Measurements from ENCODE around the gene C1QTNF6.

The C1QTNF6 gene

GRCh38 chr22:37190262-37190780 lies 2.3 kb upstream of the C1QTNF6 start:
- DNase-seq (ENCODE audit: low spot score): no peak

GRCh38 chr22:37188901-37189466 lies 937 bp upstream of the C1QTNF6 start:
- DNase-seq (ENCODE audit: low spot score): no peak

- DNase-seq (ENCODE audit: low spot score): no peak
Observed at GRCh38 chr22:37187552-37187890, 526 bp downstream of the C1QTNF6 start.

- DNase-seq (ENCODE audit: low spot score): no peak
Observed at GRCh38 chr22:37186997-37187522, 987 bp downstream of the C1QTNF6 start.

GRCh38 chr22:37186228-37186996 lies 1.6 kb downstream of the C1QTNF6 start:
- DNase-seq (ENCODE audit: low spot score): peak; percentile 33

- DNase-seq (ENCODE audit: low spot score): no peak
Observed at GRCh38 chr22:37185646-37186227, 2.3 kb downstream of the C1QTNF6 start.

- DNase-seq (ENCODE audit: low spot score): no peak
Observed at GRCh38 chr22:37184816-37185541, 3.1 kb downstream of the C1QTNF6 start.

GRCh38 chr22:37184380-37184755 lies 3.7 kb downstream of the C1QTNF6 start:
- DNase-seq (ENCODE audit: low spot score): no peak

GRCh38 chr22:37183432-37184379 lies 4.3 kb downstream of the C1QTNF6 start:
- no peak for DNase-seq (ENCODE audit: low spot score)

GRCh38 chr22:37182949-37183245 lies 5.2 kb downstream of the C1QTNF6 start:
- DNase-seq (ENCODE audit: low spot score): no peak

GRCh38 chr22:37182101-37182948 lies 5.7 kb downstream of the C1QTNF6 start:
- DNase-seq (ENCODE audit: low spot score): no peak

GRCh38 chr22:37181681-37182080 lies 6.4 kb downstream of the C1QTNF6 start:
- no peak for DNase-seq (ENCODE audit: low spot score)

- no peak for DNase-seq (ENCODE audit: low spot score)
Observed at GRCh38 chr22:37180531-37181231, 7.4 kb downstream of the C1QTNF6 start.

- DNase-seq (ENCODE audit: low spot score): no peak
Observed at GRCh38 chr22:37179622-37180420, 8.2 kb downstream of the C1QTNF6 start.

GRCh38 chr22:37179126-37179470 lies 8.9 kb downstream of the C1QTNF6 start:
- DNase-seq (ENCODE audit: low spot score): no peak

- DNase-seq (ENCODE audit: low spot score): no peak
Observed at GRCh38 chr22:37178350-37179125, 9.5 kb downstream of the C1QTNF6 start.

GRCh38 chr22:37177755-37178154 lies 10.3 kb downstream of the C1QTNF6 start:
- no peak for DNase-seq (ENCODE audit: low spot score)

- DNase-seq (ENCODE audit: low spot score): no peak
Observed at GRCh38 chr22:37177221-37177620, 10.8 kb downstream of the C1QTNF6 start.

Data from RKO (cell line).